Cardiac muscle cell (in vitro differentiated cells and primary cell): Measurements from ENCODE around the gene NOVA1. TPM values are rescaled to one million over a fixed set of nuclear protein-coding genes. Genes with fewer than 3 reads are reported as not detected.
A peak's percentile ranks its signal among the peaks of the same experiment; 100 is the strongest.

Experiments
- DNase-seq, 2 donors: peaks; one replicate each; pipeline versions ENCODE4 v3.0.0 to v3.0.0-alpha.2; 2010 to 2017; ENCODE audit warnings: low read depth in 1 of 2, low spot score in 1 of 2
- H3K27ac ChIP-seq: fragments of 200-600 bp; sonication (generic); 2 replicates; pipeline ENCODE4 v1.5.1; 2016
- H3K27me3 ChIP-seq: fragments of 200-600 bp; sonication (generic); 2 replicates; pipeline ENCODE4 v1.6.0; 2016; ENCODE audit warnings: control low read depth
- H3K36me3 ChIP-seq: fragments of 200-600 bp; sonication (generic); 2 replicates; pipeline ENCODE4 v1.5.1; 2016; ENCODE audit warnings: control low read depth
- H3K4me1 ChIP-seq: fragments of 200-600 bp; sonication (generic); 2 replicates; pipeline ENCODE4 v1.8.1; 2017; ENCODE audit warnings: low read depth, mild to moderate bottlenecking, mixed run types
- H3K4me3 ChIP-seq: fragments of 200-600 bp; sonication (generic); 2 replicates; pipeline ENCODE4 v1.5.1; 2016; ENCODE audit warnings: mild to moderate bottlenecking
- H3K9me3 ChIP-seq: fragments of 200-600 bp; sonication (generic); 2 replicates; pipeline ENCODE4 v1.5.1; 2017; ENCODE audit warnings: low read depth, mild to moderate bottlenecking, control low read depth
- CTCF ChIP-seq: IDR thresholded peaks from 2 replicates; pipeline ENCODE4 v1.5.1; 2012; ENCODE audit warnings: low read depth, mild to moderate bottlenecking, low read length
- polyA plus RNA-seq: library from polyadenylated mRNA; unstranded; fragments of >200 nt; fragmentation: Nextera tagmentation; extraction: Ambion mirVana; gene quantifications from 2 replicates; pipeline ENCODE4 v1.2.1, GENCODE V29; 2016
- total RNA-seq: library from RNA; depleted of rRNA; stranded (reverse); fragments of >200 nt; gene quantifications from 2 replicates; pipeline ENCODE4 v1.2.3, GENCODE V29; 2016

NOVA1 gene
- total and polyA plus RNA-seq, 2 experiments from 2014 or later = 11.1 TPM

GRCh38 chr14:26538176-26538575 lies 59.7 kb downstream of the NOVA1 start:
- DNase-seq = no peak
- Histone ChIP-seq H3K4me3 (no peak overlapping the region), H3K27ac (no peak overlapping the region), H3K4me1 (no peaks in the 10 kb centered on the region), H3K9me3 (no peaks in the 10 kb centered on the region), H3K27me3 (no peaks in the 10 kb centered on the region), H3K36me3 (no peaks in the 10 kb centered on the region)
- TF ChIP-seq CTCF = no peak

GRCh38 chr14:26531894-26532293 lies 65.9 kb downstream of the NOVA1 start:
- H3K4me3 ChIP-seq = no peak overlapping the region
- no peaks in the 10 kb centered on the region for H3K9me3 ChIP-seq
- no peaks in the 10 kb centered on the region for H3K4me1 ChIP-seq
- DNase-seq = peak in 1 of 2 donors; percentile 79
- H3K27ac ChIP-seq = no peak overlapping the region
- no peaks in the 10 kb centered on the region for H3K27me3 ChIP-seq
- TF ChIP-seq CTCF = peak; percentile 48
- no peaks in the 10 kb centered on the region for H3K36me3 ChIP-seq

- peak in 1 of 2 donors; percentile 86 for DNase-seq
- Histone ChIP-seq H3K4me1 (no peaks in the 10 kb centered on the region), H3K27ac (no peak overlapping the region), H3K9me3 (no peaks in the 10 kb centered on the region), H3K27me3 (no peaks in the 10 kb centered on the region), H3K36me3 (no peaks in the 10 kb centered on the region), H3K4me3 (no peak overlapping the region)
- TF ChIP-seq CTCF = no peak
Observed at GRCh38 chr14:26528415-26529182, 69.2 kb downstream of the NOVA1 start.

GRCh38 chr14:26527095-26527494 lies 70.7 kb downstream of the NOVA1 start:
- no peak for TF ChIP-seq CTCF
- Histone ChIP-seq H3K4me3 (no peak overlapping the region), H3K27ac (no peak overlapping the region), H3K36me3 (no peaks in the 10 kb centered on the region), H3K9me3 (no peaks in the 10 kb centered on the region), H3K27me3 (no peaks in the 10 kb centered on the region), H3K4me1 (no peaks in the 10 kb centered on the region)
- DNase-seq = no peak

GRCh38 chr14:26526137-26526536 lies 71.7 kb downstream of the NOVA1 start:
- H3K36me3 ChIP-seq = no peaks in the 10 kb centered on the region
- TF ChIP-seq CTCF = no peak
- H3K4me1 ChIP-seq = no peaks in the 10 kb centered on the region
- no peak overlapping the region for H3K27ac ChIP-seq
- H3K9me3 ChIP-seq = no peaks in the 10 kb centered on the region
- H3K27me3 ChIP-seq = no peaks in the 10 kb centered on the region
- no peak for DNase-seq
- no peak overlapping the region for H3K4me3 ChIP-seq
